PC-9 (cell line): ENCODE data around the gene PSMB2.

Experiments
- EZH2 ChIP-seq: fragments of 200-600 bp; sonication (generic); IDR thresholded peaks from 2 replicates; pipeline ENCODE4 v1.8.0; 2017; ENCODE audit warnings: antibody characterized with exemption, low read depth
- TF ChIP-seq, protein P1 (sequence below): fragments of 200-600 bp; sonication (generic); conservative IDR thresholded peaks from 2 replicates; pipeline ENCODE4 v1.6.1; 2017; ENCODE audit warnings: mixed run types, antibody characterized with exemption, mild to moderate bottlenecking, moderate library complexity

- TF ChIP-seq, protein P1, sequence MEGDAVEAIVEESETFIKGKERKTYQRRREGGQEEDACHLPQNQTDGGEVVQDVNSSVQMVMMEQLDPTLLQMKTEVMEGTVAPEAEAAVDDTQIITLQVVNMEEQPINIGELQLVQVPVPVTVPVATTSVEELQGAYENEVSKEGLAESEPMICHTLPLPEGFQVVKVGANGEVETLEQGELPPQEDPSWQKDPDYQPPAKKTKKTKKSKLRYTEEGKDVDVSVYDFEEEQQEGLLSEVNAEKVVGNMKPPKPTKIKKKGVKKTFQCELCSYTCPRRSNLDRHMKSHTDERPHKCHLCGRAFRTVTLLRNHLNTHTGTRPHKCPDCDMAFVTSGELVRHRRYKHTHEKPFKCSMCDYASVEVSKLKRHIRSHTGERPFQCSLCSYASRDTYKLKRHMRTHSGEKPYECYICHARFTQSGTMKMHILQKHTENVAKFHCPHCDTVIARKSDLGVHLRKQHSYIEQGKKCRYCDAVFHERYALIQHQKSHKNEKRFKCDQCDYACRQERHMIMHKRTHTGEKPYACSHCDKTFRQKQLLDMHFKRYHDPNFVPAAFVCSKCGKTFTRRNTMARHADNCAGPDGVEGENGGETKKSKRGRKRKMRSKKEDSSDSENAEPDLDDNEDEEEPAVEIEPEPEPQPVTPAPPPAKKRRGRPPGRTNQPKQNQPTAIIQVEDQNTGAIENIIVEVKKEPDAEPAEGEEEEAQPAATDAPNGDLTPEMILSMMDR = no peak
- TF ChIP-seq EZH2 = no peak
These were observed 24.9 kb upstream of the PSMB2 start for GRCh38 chr1:35666216-35666615.
